ENCODE measurements around the gene TWIST2.

The TWIST2 gene

DNA sequence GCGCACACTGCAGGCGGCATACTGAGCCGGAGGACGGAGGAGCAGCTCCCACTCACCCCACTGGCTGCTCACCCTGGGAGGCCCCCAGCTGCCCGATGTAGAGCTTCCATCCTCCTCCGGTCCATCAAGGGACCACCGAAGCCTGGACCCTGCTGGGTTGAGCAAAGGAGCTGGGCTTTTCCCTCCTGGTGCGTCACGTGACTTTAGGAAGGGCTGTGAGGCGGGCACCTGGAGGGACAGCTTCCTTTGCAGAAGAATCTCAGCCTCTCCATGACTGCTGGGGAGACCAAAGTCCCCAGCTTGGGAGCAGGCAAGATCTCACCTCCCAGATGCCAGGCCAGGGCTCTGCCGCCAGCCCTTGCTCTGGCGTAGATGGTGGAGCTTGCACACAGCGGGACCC, 102.7 kb downstream of the TWIST2 start:
- no peak for DNase-seq (ENCODE audit: low read depth in 1 of 2, low spot score in 1 of 2)
- no peaks in the 10 kb centered on the region for H3K27me3 ChIP-seq (ENCODE audit: insufficient read depth, poor library complexity, severe bottlenecking)
- no peak overlapping the region for H3K27ac ChIP-seq (replicated peaks)
- no peak overlapping the region for H3K4me3 ChIP-seq (replicated peaks; ENCODE audit: insufficient read depth, low read length)
- TF ChIP-seq GABPA (IDR thresholded peaks at IDR 0.05; ENCODE audit: low read depth), result no peak

DNA sequence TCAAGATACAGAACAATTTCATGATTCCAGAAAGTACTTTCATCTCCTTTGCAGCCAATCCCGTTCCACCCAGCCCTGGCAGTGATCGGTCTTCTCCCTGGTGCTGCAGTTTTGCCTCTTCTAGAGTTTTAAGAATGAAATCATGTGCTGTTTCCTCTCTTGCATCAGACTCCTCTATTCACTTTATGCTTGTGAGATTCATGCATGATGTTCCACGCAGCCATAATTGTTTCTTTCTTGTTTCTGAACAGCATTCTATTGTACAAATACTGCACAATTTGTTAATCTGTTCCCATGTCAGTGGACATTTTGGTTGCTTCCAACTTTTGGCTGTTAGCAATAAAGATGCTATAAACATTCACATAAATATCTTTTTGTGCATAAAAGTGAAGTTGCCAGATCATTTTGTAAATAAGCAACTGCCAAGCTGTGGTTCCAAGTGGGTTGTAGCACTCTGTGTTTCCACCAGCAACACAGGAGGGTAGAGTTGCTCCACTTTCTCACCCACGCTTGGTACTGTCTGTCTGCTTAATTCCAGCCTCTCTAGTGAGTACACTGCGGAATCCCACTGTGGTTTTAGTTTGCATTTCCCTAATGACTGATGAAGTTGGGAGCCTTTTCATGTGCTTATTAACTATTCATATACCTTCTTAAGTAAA, 104.5 kb downstream of the TWIST2 start:
- Histone ChIP-seq H3K27ac (replicated peaks) (no peak overlapping the region), H3K4me3 (replicated peaks; ENCODE audit: insufficient read depth, low read length) (no peak overlapping the region), H3K27me3 (ENCODE audit: insufficient read depth, poor library complexity, severe bottlenecking) (no peaks in the 10 kb centered on the region)
- no peak for DNase-seq (ENCODE audit: low read depth in 1 of 2, low spot score in 1 of 2)
- TF ChIP-seq GABPA (IDR thresholded peaks at IDR 0.05; ENCODE audit: low read depth) (no peak), POLR2AphosphoS5 (IDR thresholded peaks at IDR 0.05; ENCODE audit: low read depth) (no peak), SPI1 (IDR thresholded peaks at IDR 0.05; ENCODE audit: borderline replicate concordance, low read depth) (no peak)
- TF ChIP-seq, protein P1, sequence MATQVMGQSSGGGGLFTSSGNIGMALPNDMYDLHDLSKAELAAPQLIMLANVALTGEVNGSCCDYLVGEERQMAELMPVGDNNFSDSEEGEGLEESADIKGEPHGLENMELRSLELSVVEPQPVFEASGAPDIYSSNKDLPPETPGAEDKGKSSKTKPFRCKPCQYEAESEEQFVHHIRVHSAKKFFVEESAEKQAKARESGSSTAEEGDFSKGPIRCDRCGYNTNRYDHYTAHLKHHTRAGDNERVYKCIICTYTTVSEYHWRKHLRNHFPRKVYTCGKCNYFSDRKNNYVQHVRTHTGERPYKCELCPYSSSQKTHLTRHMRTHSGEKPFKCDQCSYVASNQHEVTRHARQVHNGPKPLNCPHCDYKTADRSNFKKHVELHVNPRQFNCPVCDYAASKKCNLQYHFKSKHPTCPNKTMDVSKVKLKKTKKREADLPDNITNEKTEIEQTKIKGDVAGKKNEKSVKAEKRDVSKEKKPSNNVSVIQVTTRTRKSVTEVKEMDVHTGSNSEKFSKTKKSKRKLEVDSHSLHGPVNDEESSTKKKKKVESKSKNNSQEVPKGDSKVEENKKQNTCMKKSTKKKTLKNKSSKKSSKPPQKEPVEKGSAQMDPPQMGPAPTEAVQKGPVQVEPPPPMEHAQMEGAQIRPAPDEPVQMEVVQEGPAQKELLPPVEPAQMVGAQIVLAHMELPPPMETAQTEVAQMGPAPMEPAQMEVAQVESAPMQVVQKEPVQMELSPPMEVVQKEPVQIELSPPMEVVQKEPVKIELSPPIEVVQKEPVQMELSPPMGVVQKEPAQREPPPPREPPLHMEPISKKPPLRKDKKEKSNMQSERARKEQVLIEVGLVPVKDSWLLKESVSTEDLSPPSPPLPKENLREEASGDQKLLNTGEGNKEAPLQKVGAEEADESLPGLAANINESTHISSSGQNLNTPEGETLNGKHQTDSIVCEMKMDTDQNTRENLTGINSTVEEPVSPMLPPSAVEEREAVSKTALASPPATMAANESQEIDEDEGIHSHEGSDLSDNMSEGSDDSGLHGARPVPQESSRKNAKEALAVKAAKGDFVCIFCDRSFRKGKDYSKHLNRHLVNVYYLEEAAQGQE (IDR thresholded peaks at IDR 0.05; ENCODE audit: insufficient replicate concordance, low read depth), result no peak
- TF ChIP-seq, protein P2, sequence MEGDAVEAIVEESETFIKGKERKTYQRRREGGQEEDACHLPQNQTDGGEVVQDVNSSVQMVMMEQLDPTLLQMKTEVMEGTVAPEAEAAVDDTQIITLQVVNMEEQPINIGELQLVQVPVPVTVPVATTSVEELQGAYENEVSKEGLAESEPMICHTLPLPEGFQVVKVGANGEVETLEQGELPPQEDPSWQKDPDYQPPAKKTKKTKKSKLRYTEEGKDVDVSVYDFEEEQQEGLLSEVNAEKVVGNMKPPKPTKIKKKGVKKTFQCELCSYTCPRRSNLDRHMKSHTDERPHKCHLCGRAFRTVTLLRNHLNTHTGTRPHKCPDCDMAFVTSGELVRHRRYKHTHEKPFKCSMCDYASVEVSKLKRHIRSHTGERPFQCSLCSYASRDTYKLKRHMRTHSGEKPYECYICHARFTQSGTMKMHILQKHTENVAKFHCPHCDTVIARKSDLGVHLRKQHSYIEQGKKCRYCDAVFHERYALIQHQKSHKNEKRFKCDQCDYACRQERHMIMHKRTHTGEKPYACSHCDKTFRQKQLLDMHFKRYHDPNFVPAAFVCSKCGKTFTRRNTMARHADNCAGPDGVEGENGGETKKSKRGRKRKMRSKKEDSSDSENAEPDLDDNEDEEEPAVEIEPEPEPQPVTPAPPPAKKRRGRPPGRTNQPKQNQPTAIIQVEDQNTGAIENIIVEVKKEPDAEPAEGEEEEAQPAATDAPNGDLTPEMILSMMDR (IDR thresholded peaks at IDR 0.05; ENCODE audit: insufficient read depth, low read length), result no peak

DNA sequence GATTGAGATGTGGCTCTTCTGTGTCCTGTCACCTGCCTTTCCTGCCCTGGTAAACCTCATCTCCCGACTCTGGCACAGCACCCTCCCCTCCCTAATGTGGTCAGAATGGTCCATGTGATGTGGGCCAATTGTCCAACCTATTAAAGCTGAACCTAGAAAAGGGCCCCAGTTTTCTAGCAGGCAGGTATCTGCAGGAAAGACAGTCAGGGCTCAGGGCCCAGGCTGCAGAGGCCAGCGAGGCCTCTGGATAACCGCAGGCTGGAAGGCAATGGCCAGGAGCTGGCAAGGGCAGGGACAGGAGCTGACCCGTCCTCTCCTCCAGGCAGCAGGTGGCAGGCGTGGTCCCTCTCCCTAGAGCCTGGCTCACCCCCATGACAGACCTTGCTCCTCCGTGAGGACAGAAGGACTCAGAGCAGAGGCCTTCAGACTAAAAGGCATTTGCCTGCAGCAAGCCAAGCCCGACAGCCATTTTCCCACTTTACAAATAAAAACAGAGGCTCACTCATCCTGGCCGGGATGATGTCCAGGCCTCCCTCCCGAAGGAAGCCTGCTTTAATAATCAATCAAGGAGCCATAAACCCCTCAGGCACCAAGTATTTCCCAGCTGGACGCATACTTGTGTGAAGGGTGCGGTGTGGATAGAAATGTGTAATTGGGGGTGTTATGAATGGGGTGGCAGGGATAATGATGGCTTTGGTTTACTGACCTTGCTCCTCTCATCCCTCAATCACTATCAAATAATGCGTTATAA, 107.1 kb downstream of the TWIST2 start:
- TF ChIP-seq GABPA (IDR thresholded peaks at IDR 0.05; ENCODE audit: low read depth) (no peak), SPI1 (IDR thresholded peaks at IDR 0.05; ENCODE audit: borderline replicate concordance, low read depth) (no peak), POLR2AphosphoS5 (IDR thresholded peaks at IDR 0.05; ENCODE audit: low read depth) (no peak)
- TF ChIP-seq, protein P1 (IDR thresholded peaks at IDR 0.05; ENCODE audit: insufficient replicate concordance, low read depth), result no peak
- TF ChIP-seq, protein P2 (IDR thresholded peaks at IDR 0.05; ENCODE audit: insufficient read depth, low read length), result no peak
- DNase-seq (ENCODE audit: low read depth in 1 of 2, low spot score in 1 of 2), result no peak
- no peak overlapping the region for H3K4me3 ChIP-seq (replicated peaks; ENCODE audit: insufficient read depth, low read length)
- no peaks in the 10 kb centered on the region for H3K27me3 ChIP-seq (ENCODE audit: insufficient read depth, poor library complexity, severe bottlenecking)
- H3K27ac ChIP-seq (replicated peaks), result no peak overlapping the region

DNA sequence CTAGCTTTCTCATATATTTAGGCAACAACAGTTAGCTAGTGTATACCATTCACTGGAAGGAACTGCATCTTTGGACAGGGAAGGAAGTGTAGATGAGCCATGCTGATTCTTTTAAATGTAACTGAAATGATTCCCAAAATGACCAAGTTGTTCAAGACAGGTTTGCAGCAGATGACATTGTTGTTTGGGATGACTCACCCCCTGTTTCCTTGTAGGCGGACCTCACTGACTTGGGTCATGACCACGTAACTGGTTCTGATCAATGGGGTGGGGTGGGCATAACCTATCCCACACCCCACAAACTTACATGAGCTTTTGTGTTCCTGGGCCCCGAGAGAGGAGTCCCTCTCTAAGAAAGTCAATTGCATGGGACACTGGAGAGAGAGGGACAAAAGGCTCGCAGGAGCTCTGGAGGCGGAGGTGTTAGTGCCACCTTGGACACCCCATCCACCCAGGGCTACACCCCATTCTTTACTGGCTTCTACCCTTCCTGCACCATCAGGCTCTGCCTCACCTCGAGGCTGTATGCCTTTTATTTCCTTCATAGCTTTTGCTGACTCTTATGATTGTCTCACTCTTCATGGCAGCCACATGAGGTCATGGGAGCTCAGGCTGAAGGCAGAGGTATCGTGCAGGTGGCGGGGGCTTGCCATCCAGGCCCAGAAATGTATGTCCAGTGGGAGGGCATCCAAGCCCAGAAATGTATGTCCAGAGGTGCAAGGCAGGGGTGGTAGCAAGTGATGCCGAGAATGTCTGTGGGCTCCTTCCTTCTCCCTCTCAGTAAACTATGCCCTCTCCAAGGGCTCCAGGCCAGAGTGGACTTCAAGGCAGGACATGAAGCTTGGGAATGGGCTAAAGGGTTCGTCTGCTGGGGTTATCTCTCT, 108.0 kb downstream of the TWIST2 start:
- no peak overlapping the region for H3K27ac ChIP-seq (replicated peaks)
- TF ChIP-seq SPI1 (IDR thresholded peaks at IDR 0.05; ENCODE audit: borderline replicate concordance, low read depth) (no peak), POLR2AphosphoS5 (IDR thresholded peaks at IDR 0.05; ENCODE audit: low read depth) (no peak), GABPA (IDR thresholded peaks at IDR 0.05; ENCODE audit: low read depth) (no peak)
- TF ChIP-seq, protein P2 (IDR thresholded peaks at IDR 0.05; ENCODE audit: insufficient read depth, low read length), result no peak
- TF ChIP-seq, protein P1 (IDR thresholded peaks at IDR 0.05; ENCODE audit: insufficient replicate concordance, low read depth), result no peak
- no peak for DNase-seq (ENCODE audit: low read depth in 1 of 2, low spot score in 1 of 2)
- H3K27me3 ChIP-seq (ENCODE audit: insufficient read depth, poor library complexity, severe bottlenecking), result no peaks in the 10 kb centered on the region
- no peak overlapping the region for H3K4me3 ChIP-seq (replicated peaks; ENCODE audit: insufficient read depth, low read length)

All from HL-60 (cell line).